Measurements from ENCODE around the gene CPLANE1. TPM values are rescaled to one million over a fixed set of nuclear protein-coding genes. Genes with fewer than 3 reads are reported as not detected.
"Not testable (repeated sequence)": the region's sequence is repeated elsewhere in the genome, so short reads cannot be mapped to it uniquely, and the experiment has no call there.

CPLANE1 gene
- total RNA-seq, 1 experiment from 2014 or later: 6.5 TPM

GRCh38 chr5:37109338-37109737 lies 139.8 kb downstream of the CPLANE1 start:
- Histone ChIP-seq H3K36me3 (peaks cover 34% of the 10 kb centered on the region), H3K4me3 (no peak overlapping the region), H3K27me3 (no peaks in the 10 kb centered on the region), H3K9me3 (no peaks in the 10 kb centered on the region)
- no peak for DNase-seq

- Histone ChIP-seq H3K27me3 (no peaks in the 10 kb centered on the region), H3K36me3 (peaks cover 37% of the 10 kb centered on the region), H3K9me3 (peaks cover 16% of the 10 kb centered on the region), H3K4me3 (no peak overlapping the region)
- no peak for DNase-seq
Observed at GRCh38 chr5:37103302-37103701, 145.9 kb downstream of the CPLANE1 start.

GRCh38 chr5:37099267-37099666 lies 149.9 kb downstream of the CPLANE1 start:
- H3K4me3 ChIP-seq, DNase-seq, H3K27me3 ChIP-seq: not testable (repeated sequence)
- Histone ChIP-seq H3K36me3 (peaks cover 18% of the 10 kb centered on the region), H3K9me3 (peaks cover 22% of the 10 kb centered on the region)

GRCh38 chr5:37093795-37094194 lies 155.4 kb downstream of the CPLANE1 start:
- not testable (repeated sequence) for H3K4me3 ChIP-seq, H3K27me3 ChIP-seq, H3K36me3 ChIP-seq, H3K9me3 ChIP-seq, DNase-seq

DNA sequence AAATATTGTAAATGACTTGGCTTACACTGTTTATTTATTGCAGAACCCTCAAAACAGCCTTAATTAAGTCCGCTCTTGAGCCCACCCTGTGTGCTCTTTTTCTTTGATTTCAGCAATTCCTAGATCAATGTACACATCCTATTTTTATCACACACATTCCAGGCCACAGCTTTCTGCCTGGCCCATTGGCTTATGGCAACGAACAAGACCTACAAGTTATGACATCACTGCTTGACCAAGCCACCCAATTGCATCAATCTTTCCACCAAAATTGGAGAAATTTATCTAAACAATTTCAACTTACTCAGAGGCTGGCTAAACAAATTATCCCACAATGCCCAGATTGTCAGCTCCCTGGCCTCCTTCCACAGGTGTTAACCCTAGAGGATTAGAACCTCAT lies 158.4 kb downstream of the CPLANE1 start:
- no peak for DNase-seq
- no peaks in the 10 kb centered on the region for H3K9me3 ChIP-seq
- H3K4me3 ChIP-seq: no peak overlapping the region
- H3K27me3 ChIP-seq: no peaks in the 10 kb centered on the region
- no peaks in the 10 kb centered on the region for H3K36me3 ChIP-seq

- DNase-seq: no peak
- Histone ChIP-seq H3K36me3 (no peaks in the 10 kb centered on the region), H3K27me3 (no peaks in the 10 kb centered on the region), H3K4me3 (no peak overlapping the region), H3K9me3 (no peaks in the 10 kb centered on the region)
Observed at GRCh38 chr5:37090123-37090726, 159.0 kb downstream of the CPLANE1 start.

GRCh38 chr5:37088009-37088408 lies 161.2 kb downstream of the CPLANE1 start:
- Histone ChIP-seq H3K36me3 (no peaks in the 10 kb centered on the region), H3K9me3 (no peaks in the 10 kb centered on the region), H3K27me3 (no peaks in the 10 kb centered on the region), H3K4me3 (no peak overlapping the region)
- no peak for DNase-seq

GRCh38 chr5:37086466-37087173 lies 162.6 kb downstream of the CPLANE1 start:
- no peaks in the 10 kb centered on the region for H3K27me3 ChIP-seq
- DNase-seq: no peak
- H3K9me3 ChIP-seq: no peaks in the 10 kb centered on the region
- H3K36me3 ChIP-seq: peaks cover under 1% of the 10 kb centered on the region; the same call in 1 of the 2 replicates
- no peak overlapping the region for H3K4me3 ChIP-seq

DNA sequence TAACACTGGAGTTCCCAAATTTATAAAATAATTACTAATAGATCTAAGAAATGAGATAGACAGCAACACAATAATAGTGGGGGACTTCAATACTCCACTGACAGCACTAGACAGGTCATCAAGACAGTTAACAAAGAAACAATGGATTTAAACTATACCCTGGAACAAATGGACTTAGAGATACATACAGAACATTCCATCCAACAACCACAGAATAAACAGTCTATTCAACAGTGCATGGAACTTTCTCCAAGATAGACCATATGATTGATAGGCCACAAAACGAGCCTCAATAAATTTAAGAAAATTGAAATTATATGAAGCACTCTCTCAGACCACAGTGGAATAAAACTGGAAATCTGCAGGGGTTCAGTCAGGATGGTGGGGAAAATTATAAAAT lies 163.2 kb downstream of the CPLANE1 start:
- H3K4me3 ChIP-seq, DNase-seq, H3K36me3 ChIP-seq, H3K9me3 ChIP-seq, H3K27me3 ChIP-seq: not testable (repeated sequence)

- H3K9me3 ChIP-seq, H3K4me3 ChIP-seq, H3K27me3 ChIP-seq, DNase-seq: not testable (repeated sequence)
- H3K36me3 ChIP-seq: peaks cover 19% of the 10 kb centered on the region
Observed at GRCh38 chr5:37082977-37083376, 166.2 kb downstream of the CPLANE1 start.

DNA sequence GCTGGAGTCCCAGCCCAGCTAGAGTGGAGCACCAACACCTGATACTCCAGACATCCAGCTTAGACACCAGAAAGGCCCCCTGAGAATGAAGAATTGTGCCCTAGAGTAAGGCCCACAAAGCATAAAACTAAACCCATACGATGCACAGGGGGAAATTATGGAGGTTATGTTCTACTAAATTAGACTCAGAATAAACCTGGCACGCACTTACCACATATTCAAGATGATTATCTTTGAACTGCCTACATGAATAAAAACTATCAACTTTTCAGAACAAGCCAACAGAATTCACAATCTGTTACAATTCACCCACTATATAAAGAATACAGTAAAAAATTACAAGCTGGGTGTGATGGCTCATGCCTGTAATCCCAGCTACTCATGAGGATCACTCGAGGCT lies 168.5 kb downstream of the CPLANE1 start:
- peaks cover 19% of the 10 kb centered on the region for H3K36me3 ChIP-seq
- no peak for DNase-seq
- H3K4me3 ChIP-seq: no peak overlapping the region
- no peaks in the 10 kb centered on the region for H3K27me3 ChIP-seq
- no peaks in the 10 kb centered on the region for H3K9me3 ChIP-seq

DNA sequence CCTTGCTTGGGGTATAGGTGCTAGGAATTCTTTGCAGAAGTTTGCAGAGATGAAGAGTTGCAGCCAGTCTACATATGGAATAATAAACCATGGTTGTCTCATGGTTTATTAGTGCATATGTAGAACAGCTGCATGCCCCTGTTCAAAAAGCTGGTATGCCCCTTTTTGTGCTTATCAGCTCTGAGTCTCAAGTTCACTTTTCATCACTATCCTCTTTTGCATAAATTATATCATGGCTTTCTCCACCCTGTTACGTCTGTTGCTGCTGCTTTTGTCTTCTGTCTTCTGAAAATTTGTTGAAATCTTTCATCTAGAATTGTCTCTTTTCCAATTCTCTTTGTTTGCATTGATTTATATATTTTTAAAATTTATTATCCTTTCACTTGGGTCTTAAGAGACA lies 172.0 kb downstream of the CPLANE1 start:
- peaks cover 19% of the 10 kb centered on the region for H3K36me3 ChIP-seq
- no peak for DNase-seq
- H3K9me3 ChIP-seq: no peaks in the 10 kb centered on the region

GRCh38 chr5:37075399-37075950 lies 173.7 kb downstream of the CPLANE1 start:
- Histone ChIP-seq H3K36me3 (peaks cover 17% of the 10 kb centered on the region), H3K4me3 (no peak overlapping the region), H3K27me3 (no peaks in the 10 kb centered on the region), H3K9me3 (no peaks in the 10 kb centered on the region)
- DNase-seq: no peak

More for the DNA sequence above, 172.0 kb downstream of the CPLANE1 start:
- H3K4me3 ChIP-seq: no peak overlapping the region
- H3K27me3 ChIP-seq: no peaks in the 10 kb centered on the region

DNA sequence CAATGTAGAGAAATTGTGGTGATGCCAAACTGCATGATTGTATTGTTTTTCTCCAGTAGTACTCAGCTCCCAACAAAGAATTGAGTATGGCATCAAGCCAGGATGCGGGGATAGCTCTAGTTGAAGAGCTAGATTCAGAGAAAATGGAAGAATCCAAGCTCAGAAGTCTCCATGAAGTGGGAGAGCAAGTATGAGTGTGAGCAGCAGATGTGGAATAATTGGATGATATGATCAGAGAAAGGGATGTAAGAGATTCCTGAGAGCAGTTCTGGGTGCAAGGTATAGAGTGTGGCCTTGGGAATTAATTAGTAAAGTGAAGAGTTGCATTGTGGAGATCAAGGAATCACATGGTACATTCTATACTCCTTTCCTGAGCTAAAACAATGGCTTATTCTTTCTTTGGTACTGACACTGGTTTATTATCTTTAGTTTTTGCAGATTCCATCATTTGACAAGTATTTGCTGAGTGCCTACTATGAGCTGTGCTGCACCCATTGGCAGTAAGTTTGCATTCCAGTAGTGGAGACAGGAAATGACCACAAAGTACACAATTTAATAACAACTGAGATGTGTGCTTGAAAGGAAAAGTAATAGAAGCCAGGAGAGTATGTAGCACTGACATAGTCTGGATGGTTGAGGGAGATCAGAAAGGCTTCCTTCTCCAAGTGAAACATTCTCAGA lies 177.1 kb downstream of the CPLANE1 start:
- no peaks in the 10 kb centered on the region for H3K27me3 ChIP-seq
- peak; percentile 65 for DNase-seq
- H3K4me3 ChIP-seq: no peak overlapping the region
- H3K9me3 ChIP-seq: no peaks in the 10 kb centered on the region
- no peaks in the 10 kb centered on the region; the same call in 1 of the 2 replicates for H3K36me3 ChIP-seq

DNA sequence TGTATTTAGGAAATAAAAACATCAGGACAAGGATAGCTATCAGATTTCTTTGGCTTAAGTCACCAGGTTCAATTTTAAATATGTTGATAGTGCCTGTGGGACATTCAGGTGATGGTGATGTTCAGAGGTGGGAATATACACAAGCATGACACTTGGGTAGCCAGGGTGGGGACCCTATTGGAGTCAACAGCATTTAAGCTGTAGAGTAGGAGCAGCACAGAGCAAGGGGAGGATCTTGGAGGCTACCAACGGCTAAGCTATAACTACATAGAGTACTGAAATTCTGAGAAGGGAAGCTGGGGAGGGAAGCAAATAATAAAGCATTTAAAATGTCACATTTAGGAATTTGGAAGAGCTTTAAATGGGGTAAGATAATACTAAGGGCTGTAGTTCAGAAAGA lies 177.7 kb downstream of the CPLANE1 start:
- no peak for DNase-seq
- no peaks in the 10 kb centered on the region for H3K9me3 ChIP-seq
- H3K4me3 ChIP-seq: no peak overlapping the region
- H3K36me3 ChIP-seq: no peaks in the 10 kb centered on the region; the same call in 1 of the 2 replicates
- H3K27me3 ChIP-seq: no peaks in the 10 kb centered on the region

GRCh38 chr5:37064442-37064841 lies 184.7 kb downstream of the CPLANE1 start:
- no peak for DNase-seq
- Histone ChIP-seq H3K9me3 (no peaks in the 10 kb centered on the region), H3K27me3 (no peaks in the 10 kb centered on the region), H3K4me3 (no peak overlapping the region), H3K36me3 (peaks cover 22% of the 10 kb centered on the region)

GRCh38 chr5:37063739-37064138 lies 185.4 kb downstream of the CPLANE1 start:
- peaks cover 25% of the 10 kb centered on the region for H3K36me3 ChIP-seq
- no peak for DNase-seq
- no peaks in the 10 kb centered on the region for H3K9me3 ChIP-seq

More at GRCh38 chr5:37063739-37064138, 185.4 kb downstream of the CPLANE1 start:
- Histone ChIP-seq H3K4me3 (no peak overlapping the region), H3K27me3 (no peaks in the 10 kb centered on the region)
